Ishikawa (cell line): ENCODE results near the gene ITPR2.

Experiments
- CEBPB ChIP-seq: IDR thresholded peaks from 2 replicates; pipeline ENCODE4 v1.6.1; 2012
- CREB1 ChIP-seq: IDR thresholded peaks from 2 replicates; pipeline ENCODE4 v1.6.1; 2012; ENCODE audit warnings: low read depth
- EGR1 ChIP-seq: IDR thresholded peaks from 2 replicates; pipeline ENCODE4 v1.6.1; 2012
- EP300 ChIP-seq: IDR thresholded peaks from 2 replicates; pipeline ENCODE4 v1.6.1; 2012; ENCODE audit warnings: borderline replicate concordance
- FOXM1 ChIP-seq: IDR thresholded peaks from 2 replicates; pipeline ENCODE4 v1.6.1; 2012; ENCODE audit warnings: low read depth, borderline replicate concordance
- MAX ChIP-seq: IDR thresholded peaks from 2 replicates; pipeline ENCODE4 v1.6.1; 2012
- NFIC ChIP-seq: IDR thresholded peaks from 2 replicates; pipeline ENCODE4 v1.6.1; 2012
- RAD21 ChIP-seq: IDR thresholded peaks from 2 replicates; pipeline ENCODE4 v1.6.1; 2012; ENCODE audit warnings: low read depth
- TAF1 ChIP-seq: IDR thresholded peaks from 2 replicates; pipeline ENCODE4 v1.6.1; 2012; ENCODE audit warnings: low read depth, mild to moderate bottlenecking
- TCF12 ChIP-seq: IDR thresholded peaks from 2 replicates; pipeline ENCODE4 v1.6.1; 2012; ENCODE audit warnings: low read depth
- TEAD4 ChIP-seq: IDR thresholded peaks from 2 replicates; pipeline ENCODE4 v1.6.1; 2012
- YY1 ChIP-seq: IDR thresholded peaks from 2 replicates; pipeline ENCODE4 v1.6.1; 2012; ENCODE audit warnings: low read depth
- ZBTB7A ChIP-seq: IDR thresholded peaks from 2 replicates; pipeline ENCODE4 v1.6.1; 2012; ENCODE audit warnings: low read depth
- TF ChIP-seq, protein P1 (sequence below): IDR thresholded peaks from 2 replicates; pipeline ENCODE4 v1.6.1; 2012; ENCODE audit warnings: low read depth, mild to moderate bottlenecking
- TF ChIP-seq, protein P2 (sequence below): IDR thresholded peaks from 2 replicates; pipeline ENCODE4 v1.6.1; 2012

Gene ITPR2

GRCh38 chr12:26740991-26741390 lies 92.0 kb downstream of the ITPR2 start:
- no peak for TF ChIP-seq TCF12
- no peak for TF ChIP-seq EGR1
- no peak for TF ChIP-seq TAF1
- no peak for TF ChIP-seq EP300
- no peak for TF ChIP-seq FOXM1
- TF ChIP-seq CREB1: no peak
- TF ChIP-seq RAD21: no peak
- TF ChIP-seq MAX: no peak
- TF ChIP-seq ZBTB7A: no peak
- no peak for TF ChIP-seq TEAD4
- TF ChIP-seq, protein P1, sequence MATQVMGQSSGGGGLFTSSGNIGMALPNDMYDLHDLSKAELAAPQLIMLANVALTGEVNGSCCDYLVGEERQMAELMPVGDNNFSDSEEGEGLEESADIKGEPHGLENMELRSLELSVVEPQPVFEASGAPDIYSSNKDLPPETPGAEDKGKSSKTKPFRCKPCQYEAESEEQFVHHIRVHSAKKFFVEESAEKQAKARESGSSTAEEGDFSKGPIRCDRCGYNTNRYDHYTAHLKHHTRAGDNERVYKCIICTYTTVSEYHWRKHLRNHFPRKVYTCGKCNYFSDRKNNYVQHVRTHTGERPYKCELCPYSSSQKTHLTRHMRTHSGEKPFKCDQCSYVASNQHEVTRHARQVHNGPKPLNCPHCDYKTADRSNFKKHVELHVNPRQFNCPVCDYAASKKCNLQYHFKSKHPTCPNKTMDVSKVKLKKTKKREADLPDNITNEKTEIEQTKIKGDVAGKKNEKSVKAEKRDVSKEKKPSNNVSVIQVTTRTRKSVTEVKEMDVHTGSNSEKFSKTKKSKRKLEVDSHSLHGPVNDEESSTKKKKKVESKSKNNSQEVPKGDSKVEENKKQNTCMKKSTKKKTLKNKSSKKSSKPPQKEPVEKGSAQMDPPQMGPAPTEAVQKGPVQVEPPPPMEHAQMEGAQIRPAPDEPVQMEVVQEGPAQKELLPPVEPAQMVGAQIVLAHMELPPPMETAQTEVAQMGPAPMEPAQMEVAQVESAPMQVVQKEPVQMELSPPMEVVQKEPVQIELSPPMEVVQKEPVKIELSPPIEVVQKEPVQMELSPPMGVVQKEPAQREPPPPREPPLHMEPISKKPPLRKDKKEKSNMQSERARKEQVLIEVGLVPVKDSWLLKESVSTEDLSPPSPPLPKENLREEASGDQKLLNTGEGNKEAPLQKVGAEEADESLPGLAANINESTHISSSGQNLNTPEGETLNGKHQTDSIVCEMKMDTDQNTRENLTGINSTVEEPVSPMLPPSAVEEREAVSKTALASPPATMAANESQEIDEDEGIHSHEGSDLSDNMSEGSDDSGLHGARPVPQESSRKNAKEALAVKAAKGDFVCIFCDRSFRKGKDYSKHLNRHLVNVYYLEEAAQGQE: no peak
- TF ChIP-seq YY1: no peak
- TF ChIP-seq CEBPB: no peak
- TF ChIP-seq, protein P2, sequence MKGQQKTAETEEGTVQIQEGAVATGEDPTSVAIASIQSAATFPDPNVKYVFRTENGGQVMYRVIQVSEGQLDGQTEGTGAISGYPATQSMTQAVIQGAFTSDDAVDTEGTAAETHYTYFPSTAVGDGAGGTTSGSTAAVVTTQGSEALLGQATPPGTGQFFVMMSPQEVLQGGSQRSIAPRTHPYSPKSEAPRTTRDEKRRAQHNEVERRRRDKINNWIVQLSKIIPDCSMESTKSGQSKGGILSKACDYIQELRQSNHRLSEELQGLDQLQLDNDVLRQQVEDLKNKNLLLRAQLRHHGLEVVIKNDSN: no peak
- no peak for TF ChIP-seq NFIC

- no peak for TF ChIP-seq NFIC
- no peak for TF ChIP-seq TAF1
- TF ChIP-seq MAX: no peak
- TF ChIP-seq, protein P2: no peak
Measured at GRCh38 chr12:26740348-26740747, 92.6 kb downstream of the ITPR2 start.

GRCh38 chr12:26737487-26738030 lies 95.4 kb downstream of the ITPR2 start:
- TF ChIP-seq NFIC (no peak), TEAD4 (no peak), CEBPB (no peak), CREB1 (no peak), RAD21 (no peak), EP300 (no peak), YY1 (no peak), MAX (no peak), TCF12 (no peak), EGR1 (no peak), FOXM1 (no peak), ZBTB7A (no peak)

DNA sequence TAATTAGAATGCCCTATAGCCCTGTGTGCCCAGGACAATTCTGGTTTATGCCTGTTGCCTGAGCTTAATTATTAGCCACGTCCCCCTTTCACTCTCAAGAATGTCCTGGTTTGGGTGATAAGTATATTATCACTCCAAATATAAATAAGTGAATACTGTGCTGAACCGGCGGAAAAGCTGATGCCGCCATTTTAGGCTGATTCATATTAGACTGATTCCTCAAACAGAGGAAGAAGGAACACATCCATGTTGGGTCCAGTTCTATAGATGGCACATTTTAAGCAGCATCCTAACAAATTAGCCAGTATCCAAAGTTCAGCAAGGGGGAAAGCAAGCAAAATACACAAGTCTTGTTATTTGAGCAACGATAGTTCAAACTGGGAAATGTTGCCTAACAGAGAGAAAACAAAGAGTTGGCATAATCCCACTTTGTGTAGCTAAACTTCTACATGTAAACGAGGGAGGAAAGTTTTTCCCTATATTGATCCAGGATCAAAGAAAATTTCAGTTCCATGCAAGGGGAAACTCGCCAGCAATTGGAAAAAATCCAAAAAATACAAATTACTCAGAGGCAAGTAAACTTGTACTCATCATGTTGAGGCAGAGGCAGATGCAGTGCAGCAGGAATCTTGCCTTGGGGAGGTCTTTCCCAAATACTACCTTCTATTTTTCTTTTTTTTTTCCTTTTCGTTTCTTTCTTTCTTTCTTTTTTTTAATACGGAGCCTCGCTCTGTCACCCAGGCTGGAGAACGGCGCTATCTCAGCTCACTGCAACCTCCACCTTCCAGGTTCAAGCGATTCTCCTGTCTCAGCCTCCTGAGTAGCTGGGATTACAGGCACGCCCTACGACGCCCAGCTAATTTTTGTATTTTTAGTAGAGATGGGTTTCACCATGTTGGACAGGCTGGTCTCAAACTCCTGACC lies 96.2 kb downstream of the ITPR2 start:
- TF ChIP-seq EP300: no peak
- no peak for TF ChIP-seq CREB1
- TF ChIP-seq, protein P1: no peak
- TF ChIP-seq RAD21: no peak

GRCh38 chr12:26735249-26735639 lies 97.8 kb downstream of the ITPR2 start:
- TF ChIP-seq CREB1: no peak
- TF ChIP-seq FOXM1: no peak
- no peak for TF ChIP-seq TCF12
